A204.1 (cell line): Measurements from ENCODE around the gene AGXT2.
"Not testable (repeated sequence)": the region's sequence is repeated elsewhere in the genome, so short reads cannot be mapped to it uniquely, and the experiment has no call there.

Source experiments
- FAIRE-seq: peaks from 2 replicates; lab custom pipeline; 2012; peaks lifted over from hg19 to GRCh38; lab: Jason Lieb, UNC

AGXT2 gene

DNA sequence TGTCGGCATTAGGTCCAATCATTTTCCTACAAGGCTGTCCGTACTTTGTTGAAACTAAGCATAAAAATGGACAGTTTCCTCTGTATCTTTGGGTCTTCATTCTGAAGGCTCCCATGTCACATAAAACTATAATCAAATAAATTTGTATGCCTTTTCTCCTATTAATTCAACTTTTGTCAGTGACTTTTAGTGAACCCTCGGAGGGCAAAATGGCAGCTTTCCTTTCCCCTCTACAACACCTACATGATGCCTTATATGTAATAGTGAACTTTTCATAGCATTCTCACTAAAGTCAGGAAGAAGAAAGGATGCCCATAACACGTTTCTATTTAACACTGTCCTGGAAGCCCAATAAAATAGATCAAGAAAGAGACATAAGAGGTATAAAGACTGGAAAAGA lies 5.1 kb upstream of the AGXT2 start:
- FAIRE-seq: no peak

DNA sequence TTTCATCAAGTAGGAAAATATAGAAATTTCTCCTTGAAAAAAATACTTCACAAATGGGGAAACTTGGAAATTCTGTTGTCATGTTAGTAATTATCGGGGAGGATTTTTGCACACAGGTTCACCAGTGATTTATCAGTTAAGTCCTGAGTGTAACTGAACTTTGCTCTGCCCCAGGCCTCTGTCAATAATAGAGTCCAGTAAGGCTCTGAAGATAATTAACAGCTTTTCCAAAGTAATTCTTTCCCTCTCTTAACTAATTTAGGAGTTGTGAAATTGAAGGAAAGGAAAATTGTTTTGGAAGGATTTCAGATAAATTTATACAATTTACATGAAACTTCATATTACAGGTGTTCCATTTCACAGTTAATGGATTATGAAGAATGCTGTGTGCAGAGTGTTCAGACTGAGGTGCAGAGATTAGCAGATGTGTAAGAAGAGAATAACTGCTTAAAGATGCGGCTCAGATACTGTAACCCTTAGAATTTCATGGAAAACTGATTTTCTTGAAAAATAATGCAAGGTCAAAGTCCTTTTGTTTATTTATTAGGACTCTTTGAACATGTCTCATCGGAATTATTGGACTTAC lies 2.9 kb upstream of the AGXT2 start:
- FAIRE-seq: no peak

DNA sequence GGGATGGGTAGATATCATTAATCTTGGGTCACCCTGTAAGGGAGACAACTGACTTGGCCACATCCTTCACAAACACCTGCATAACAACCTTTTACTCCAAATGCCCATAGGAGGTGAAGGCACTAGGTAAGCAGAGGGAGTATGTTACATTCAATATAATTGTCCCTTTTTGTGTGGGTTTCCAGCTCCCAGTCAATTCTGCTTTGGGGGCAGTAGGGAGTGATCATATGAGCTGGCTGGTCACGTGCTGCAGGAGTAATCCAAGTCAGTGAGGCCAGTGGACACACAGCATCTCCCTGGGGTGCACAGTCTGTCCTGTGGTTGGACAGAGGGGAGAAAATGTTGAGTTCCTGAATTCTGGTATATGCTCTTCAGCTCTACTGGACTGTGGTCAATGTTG lies 1.2 kb upstream of the AGXT2 start:
- FAIRE-seq: no peak

DNA sequence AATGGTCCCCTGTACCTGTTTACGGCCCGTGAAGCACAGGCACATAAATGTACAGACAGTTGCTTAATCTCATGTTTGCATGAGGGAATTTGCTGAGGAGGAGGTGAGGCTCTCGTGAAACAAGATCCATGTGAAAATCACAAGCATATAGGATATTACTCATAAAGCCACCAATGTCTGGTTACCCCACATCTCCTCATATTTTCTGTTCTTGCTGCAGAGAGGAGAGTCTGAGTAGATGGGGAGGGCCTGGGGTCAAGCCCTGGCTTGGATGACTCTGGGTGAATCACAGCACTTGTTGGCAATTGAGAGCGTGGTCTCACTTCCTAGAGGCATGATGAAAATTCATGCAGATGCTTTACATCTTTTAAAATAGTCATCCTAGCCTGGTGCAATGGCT lies 975 bp downstream of the AGXT2 start:
- no peak for FAIRE-seq

DNA sequence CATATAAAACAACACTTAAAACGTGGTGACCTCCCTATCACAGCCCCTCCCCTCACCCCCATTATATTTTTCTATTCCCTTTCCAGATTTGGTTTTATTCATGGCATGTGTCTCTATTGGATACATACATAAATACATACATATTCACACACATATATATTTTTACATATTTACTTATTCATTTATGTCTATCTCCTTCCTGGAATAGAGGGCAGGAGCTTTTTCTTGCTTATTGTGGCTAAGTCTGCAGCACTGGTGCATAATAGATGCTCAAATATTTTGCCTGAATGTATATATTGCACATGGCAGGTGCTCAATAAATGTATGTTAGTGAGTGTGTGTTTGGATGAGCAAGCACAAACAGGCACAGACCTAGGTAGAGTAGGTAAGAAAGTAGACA lies 2.5 kb downstream of the AGXT2 start:
- FAIRE-seq: no peak

DNA sequence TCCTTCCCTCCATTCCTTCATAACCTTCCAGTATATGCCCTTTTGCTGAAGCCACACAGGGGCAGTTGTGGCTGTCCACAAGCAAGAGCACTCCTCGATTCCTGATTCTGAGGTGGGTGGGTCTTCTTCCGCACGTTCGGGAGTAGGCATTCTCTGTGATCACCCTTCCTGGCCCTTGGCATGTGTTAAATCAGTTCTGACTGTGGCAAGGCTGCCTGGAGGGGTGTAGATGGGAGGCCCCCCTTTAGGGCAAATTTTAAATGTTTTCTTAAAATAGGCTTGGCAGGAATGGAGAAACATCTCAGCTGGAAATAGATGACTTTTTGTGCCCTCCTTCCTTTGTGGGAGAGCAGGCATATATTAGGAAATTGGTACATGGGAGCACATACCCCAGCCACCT lies 3.1 kb downstream of the AGXT2 start:
- no peak for FAIRE-seq

DNA sequence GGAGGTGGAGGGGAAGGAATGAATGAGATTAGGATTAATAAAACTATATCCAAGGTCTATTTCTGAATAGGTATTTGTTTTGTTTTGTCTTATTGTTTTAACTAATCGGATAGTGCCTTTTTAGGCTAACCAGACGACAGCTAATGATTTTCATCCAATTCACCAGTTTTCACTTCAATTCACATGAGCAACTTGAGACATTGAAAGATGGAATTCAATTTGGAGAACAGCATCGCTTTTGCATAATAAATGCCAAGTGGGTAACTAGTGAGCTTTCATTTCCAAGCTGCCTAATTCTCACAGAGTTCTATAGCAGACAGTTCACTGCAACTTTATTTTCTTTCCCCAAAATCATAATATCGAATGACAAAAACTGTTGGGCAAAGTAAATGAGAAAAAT lies 5.0 kb downstream of the AGXT2 start:
- FAIRE-seq: no peak

DNA sequence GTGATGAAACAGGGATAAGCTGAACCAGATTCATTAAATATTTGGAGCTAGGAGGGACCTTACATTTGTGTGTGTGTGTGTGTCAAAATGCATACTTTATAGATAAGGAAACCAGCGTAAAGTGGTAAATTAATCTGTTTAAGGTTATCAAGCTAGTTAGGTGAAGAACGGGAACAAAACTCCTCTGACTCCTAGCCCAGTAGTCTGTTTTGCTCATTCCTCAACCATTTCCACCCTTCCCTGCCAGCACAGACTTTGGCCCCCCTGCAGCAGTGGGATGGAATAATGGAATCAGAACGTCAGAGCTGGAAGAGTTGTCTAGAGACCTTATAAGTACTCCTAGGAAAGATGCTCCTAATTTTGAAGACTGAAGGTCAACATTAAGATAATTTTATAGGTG lies 6.5 kb downstream of the AGXT2 start:
- no peak for FAIRE-seq

DNA sequence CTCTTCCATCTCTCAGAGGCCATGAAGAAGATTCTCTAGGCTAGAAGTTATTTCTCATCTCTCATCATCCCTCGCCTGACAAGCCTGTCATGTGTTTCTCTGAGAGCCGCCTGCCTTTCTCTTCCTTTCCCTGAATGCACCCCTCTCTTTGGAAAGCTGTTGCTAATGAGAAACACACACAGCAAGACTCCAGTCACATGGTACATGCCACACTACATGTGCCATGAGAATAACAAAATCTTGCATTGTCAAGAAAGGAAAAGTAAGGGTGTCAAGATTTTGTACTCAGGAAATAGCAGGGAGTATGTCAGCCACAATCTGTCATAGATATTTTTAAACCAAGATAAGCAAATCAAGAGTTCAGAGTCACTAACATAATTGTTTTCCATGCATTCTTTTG lies 8.9 kb downstream of the AGXT2 start:
- no peak for FAIRE-seq

DNA sequence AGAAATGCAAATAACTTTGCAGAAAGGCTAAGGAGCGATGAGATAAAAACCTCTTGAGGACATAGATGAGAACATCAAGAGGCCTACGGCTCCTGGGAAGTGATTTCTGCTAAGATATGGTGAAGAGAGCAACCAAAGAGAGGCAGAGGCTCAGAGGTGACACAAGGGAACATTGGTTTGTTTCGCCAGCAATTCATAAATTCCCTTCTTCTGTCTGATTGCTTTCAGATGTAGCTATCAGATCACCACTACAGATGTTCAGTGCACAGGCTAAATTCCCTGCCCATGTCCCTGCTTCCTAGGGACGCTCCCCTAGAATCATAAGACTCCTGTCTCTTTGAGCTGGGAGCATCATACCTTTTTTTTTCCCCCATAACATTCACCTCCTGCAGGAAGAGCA lies 11.2 kb downstream of the AGXT2 start:
- no peak for FAIRE-seq

DNA sequence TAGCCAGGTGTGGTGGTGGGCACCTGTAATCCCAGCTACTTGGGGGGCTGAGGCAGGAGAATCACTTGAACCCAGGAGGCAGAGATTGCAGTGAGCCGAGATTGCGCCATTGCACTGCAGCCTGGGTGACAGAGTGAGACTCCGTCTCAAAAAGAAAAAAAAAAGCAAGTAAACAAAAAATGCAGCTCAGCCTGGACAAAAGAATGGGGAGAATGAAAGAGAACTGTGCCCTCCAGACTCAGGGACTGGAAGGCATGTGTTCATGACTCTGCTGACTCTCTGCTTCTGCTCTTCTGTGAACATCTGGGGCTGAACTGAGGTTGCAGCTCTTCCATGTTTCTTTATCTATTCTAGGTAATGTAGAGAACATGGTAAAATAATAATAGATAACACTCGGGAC lies 11.8 kb downstream of the AGXT2 start:
- FAIRE-seq: not testable (repeated sequence)

DNA sequence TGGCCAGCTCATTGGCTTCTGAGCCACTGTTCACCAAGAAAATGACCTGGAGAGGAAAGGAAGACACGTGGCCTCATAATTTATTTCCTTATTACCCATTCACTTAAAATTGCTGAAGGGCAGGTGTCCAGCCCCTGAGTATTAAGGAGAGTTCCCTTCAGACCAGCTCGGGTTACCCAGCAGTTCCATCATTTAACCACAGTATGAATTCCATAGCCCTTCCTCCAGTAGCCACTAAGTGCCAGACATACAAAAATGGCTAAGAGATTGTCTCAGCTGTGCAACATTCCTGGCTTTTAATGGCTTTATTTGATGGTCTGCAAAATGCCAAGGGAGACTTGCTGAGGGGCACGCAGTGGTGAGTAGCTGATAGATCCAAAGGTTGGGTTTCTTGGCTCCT lies 12.5 kb downstream of the AGXT2 start:
- FAIRE-seq: no peak

DNA sequence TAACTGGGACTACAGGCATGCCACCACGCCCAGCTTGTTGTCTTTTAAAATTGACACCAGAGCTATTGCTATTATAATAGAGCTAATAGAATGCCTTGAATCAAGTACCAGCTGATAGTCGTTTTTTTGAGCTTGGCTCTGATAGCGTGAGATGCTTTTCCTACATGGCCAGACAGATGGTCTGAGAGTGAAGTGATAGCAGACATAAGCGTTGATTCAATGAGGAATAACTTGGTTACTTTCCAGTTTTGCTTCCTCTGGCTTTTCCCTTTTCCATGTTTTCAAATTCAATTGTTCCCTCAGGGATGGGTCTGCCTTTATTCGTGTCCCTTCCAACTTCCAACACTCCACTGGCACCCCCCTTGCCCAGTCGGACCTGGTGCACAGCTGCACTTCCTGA lies 15.4 kb downstream of the AGXT2 start:
- FAIRE-seq: no peak

DNA sequence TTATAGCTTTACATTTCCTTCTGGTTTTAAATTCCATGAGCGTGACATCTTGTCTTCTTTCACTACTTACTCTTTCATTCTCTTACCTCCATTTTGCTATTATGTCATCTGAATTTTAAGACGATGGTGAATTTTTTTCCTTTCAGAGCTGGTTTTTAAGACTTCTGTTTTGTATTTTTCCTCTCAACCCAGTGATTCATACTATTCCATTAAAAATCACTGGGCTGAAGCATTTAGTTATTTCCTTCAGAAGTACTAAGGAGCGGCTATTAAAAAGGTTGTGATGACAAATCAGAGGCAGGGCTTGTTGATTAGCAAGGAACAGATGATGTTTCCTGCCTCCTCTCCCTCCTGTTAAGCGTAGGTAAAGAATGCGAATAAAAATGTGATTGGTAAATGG lies 16.5 kb downstream of the AGXT2 start:
- FAIRE-seq: no peak

DNA sequence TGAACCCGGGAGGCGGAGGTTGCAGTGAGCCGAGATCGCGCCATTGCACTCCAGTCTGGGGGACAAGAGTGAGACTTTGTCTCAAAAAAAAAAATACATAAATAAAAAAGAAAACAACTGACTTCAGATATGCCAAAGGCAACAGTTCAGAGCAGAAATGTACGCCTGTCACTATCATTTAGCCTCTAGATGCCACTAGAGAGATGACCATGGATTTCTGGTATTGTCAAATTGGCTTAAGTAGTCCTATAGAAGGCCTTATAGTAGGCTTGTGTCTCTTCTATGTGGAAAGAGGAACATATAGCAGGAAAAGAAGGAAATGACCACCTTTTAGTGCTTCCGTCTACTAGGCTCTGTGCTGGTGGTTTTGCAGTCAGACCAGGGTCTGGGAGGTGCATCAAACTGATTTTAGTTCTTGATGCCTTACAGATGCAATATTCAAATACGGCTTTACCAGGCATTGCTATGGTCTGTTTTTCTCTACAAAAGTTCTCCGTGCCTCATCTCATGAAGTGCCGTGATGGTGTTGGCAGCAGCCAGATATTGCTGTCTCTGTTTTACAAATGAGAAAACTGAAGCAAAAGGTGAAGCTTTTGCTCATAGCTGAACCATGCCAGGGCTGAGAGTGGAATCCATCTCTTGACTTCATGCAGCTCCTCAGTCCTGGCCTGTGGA lies 17.2 kb downstream of the AGXT2 start:
- FAIRE-seq: peak; percentile 72

DNA sequence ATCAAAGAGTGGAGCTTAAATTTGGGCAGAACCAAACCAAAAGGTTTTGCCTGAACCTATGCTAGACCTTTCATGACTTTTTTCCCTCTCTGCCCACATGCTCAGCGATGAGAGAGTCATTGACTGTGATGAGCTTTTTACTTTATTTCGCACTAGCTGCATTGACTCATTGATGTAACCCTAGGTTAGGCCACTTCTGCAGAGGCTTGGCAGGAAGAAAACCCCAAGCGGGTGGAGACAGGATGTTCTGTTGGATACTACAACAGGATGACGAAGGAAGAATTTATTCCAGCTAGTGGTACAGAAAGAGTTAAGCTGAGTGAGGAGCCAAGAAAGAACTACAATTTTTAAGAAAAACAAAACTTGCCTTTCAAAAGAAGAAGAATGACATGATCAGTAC lies 18.4 kb downstream of the AGXT2 start:
- no peak for FAIRE-seq

DNA sequence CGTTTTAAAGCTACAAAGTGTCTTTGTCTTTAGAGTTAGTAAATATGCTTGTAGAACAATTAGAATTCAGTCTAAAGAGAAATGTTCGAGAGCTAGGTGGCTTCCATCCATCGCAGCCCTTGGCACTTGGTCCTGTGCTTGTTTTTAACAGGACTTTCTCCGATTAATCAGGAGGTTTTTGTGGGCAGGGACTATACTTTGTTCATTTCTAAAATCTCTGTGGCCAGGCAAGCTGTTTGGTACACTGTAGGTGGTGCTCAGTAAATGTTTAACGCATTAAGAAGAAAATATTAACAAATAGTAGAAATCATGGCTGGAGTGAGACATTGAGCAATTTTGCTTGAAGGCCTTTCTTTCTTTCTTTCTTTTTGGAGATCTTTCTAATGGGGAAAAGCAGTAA lies 20.8 kb downstream of the AGXT2 start:
- no peak for FAIRE-seq

DNA sequence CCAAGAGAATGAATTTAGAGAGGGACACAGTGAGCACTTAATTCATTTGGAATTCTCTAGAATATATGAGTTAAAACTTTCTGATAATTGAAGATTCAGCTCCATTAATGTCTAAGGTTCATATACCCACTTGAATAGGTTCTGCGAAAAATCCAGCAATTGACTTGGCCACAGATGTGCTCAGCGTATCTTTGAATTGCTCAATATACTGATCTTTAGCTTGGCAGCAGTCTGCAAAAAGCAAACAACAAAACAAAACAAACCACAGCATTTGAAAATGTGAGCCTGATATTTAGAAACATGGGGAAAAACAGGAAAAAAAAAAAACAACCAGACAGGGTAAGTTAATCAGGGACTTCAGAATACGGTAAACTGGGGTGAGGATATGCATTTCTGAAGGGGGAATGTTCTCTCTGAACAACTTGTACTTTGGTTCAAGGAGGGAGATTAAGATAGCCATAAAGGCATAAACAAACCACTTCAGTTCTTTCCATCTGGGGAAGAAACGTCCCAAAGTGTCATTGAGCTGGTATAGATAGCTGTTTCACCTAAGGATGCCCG lies 21.4 kb downstream of the AGXT2 start:
- no peak for FAIRE-seq

DNA sequence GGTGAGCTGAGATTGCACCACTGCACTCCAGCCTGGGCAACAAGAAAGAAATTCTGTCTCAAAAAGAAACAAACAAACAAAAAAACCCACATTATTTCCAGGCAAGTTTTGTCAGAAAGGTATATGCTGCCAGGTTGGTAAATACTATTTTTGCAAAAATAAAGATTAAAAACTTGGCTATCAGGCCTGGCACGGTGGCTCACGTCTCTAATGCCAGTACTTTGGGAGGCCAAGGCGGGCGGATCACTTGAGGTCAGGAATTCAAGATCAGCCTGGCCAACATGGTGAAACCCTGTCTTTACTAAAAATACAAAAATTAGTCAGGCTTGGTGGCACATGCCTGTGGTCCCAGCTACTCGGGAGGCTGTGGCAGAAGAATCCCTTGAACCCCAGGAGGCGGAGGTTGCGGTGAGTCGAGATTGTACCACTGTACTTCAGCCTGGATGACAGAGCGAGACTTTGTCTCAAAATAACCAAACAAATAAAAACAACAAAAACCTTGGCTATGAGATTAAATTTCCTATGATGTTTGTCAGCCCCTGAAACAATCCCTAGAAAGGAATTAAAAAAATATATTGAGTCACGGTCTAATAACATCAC lies 22.7 kb downstream of the AGXT2 start:
- no peak for FAIRE-seq

DNA sequence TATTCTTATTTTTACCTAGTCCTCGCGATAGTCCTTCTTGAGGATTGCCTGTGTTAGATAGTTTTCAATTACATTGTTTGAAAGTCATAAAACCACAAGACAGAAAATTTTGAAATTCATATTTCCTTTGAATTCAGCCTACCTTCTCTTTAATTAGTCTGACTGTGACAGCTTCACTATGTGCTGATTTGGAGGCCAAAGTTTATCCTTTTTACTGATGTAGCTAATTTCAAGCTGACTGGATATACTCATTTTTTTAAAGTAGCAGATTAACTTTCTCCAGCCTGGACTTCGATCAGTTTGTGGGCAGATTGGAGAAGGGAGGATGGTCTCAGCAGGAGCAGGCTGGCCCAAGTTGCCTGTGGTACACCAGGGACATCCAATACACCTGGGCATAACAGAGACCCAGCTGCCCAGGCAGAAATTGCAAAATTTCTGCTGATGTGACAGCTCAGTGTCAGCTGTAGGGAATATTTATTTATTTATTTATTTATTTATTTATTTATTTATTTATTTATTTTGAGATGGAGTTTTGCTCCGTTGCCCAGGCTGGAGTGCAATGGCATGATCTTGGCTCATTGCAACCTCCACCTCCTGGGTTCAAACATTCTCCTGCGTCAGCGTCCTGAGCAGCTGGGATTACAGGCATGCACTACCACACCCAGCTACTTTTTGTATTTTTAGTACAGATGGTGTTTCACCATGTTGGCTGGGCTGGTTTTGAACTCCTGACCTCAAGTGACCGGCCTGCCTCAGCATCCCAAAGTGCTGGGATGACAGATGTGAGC lies 24.2 kb downstream of the AGXT2 start:
- FAIRE-seq: no peak

DNA sequence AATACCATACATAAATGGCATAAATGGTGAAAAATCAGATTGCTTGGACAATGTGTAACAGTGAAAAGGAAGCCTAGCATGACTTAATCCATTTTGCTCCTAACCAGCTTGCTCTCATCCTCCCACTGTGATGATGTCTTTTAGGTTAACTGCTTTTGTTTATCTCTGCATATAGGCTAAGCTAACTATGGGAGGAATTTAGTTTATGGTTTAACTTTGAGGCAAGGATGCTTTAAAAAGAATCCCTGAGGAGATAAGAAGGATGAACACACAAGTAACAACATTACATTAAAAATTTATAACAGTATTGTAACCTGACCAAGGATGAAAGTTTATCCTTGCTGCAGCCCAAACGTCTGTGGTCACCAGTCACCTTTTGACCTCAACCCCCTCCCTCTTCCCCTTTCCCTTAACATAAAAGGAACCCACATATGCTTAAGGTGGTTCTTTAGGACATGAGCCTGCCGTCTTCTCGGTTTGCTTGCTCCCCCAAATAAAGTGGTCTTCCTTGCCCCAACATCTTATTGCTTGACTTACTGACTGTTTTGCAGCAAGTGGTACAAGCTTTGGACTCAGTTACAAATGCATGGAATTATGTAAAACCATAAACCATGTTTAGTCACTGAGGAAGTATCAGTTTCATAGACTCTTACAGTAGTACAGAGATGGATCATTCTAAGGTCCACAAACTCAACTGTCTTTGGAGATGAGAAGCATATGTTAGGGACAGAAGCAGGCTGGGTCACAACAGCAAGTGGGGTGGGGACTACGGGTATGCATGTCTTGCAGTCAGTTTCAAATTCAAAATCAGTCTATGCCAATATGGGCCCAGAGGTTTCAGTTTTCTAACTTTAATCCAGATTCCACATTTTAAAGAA lies 31.3 kb downstream of the AGXT2 start:
- FAIRE-seq: no peak

DNA sequence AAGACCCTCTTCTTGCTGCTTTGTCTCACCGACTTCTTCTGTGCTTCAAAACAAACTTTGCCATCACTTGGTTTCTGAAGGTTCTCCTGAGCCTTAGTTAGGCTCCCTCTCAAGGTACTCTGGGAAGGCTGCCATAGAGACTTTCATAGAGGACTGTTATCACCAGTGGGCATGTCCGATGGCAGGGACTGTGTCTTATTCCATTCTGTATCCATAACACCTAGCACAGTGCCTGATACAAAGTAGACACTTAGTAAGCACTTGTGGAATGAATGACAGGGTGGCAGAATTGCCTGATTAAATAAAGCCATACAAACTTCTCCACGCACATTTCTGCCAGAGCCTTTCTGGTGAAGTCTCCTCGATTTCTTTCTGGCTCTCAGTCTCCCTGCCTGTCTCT lies 32.7 kb downstream of the AGXT2 start:
- FAIRE-seq: no peak
